Thymus (tissue), 14 donors: ENCODE measurements around the gene VIT. TPM values are rescaled to one million over a fixed set of nuclear protein-coding genes. Genes with fewer than 3 reads are reported as not detected.
A peak's percentile ranks its signal among the peaks of the same experiment; 100 is the strongest.

ENCODE experiments used
- DNase-seq, 9 donors: peaks; one replicate each; pipeline ENCODE4 v3.0.0-alpha.2; 2013; ENCODE audit warnings: low spot score in 9 of 9, low read depth in 6 of 9, missing footprints in 1 of 9
- H3K27ac ChIP-seq, 2 donors: one replicate each; pipeline ENCODE4 v1.5.1; 2013; ENCODE audit warnings: control low read depth in 1 of 2, low read depth in 1 of 2, low read length in 1 of 2, mild to moderate bottlenecking in 1 of 2, moderate library complexity in 1 of 2
- H3K27me3 ChIP-seq, 2 donors: one replicate each; pipeline ENCODE4 v1.5.1; 2013; ENCODE audit warnings: low read length in 1 of 2; ENCODE audit not compliant: control insufficient read depth in 2 of 2, insufficient read depth in 1 of 2
- H3K36me3 ChIP-seq, 2 donors: one replicate each; pipeline ENCODE4 v1.5.1; 2013; ENCODE audit warnings: low read length in 1 of 2, mild to moderate bottlenecking in 1 of 2, moderate library complexity in 1 of 2; ENCODE audit not compliant: control insufficient read depth in 2 of 2, insufficient read depth in 2 of 2
- H3K4me1 ChIP-seq, 2 donors: one replicate each; pipeline ENCODE4 v1.5.1; 2013; ENCODE audit warnings: low read length in 2 of 2; ENCODE audit not compliant: control insufficient read depth in 2 of 2, insufficient read depth in 2 of 2
- H3K4me3 ChIP-seq, 2 donors: one replicate each; pipeline ENCODE4 v1.5.1; 2013; ENCODE audit warnings: low read length in 2 of 2, control low read depth in 1 of 2, mild to moderate bottlenecking in 1 of 2
- H3K9me3 ChIP-seq, 2 donors: one replicate each; pipeline ENCODE4 v1.5.1; 2013; ENCODE audit warnings: low read length in 1 of 2, mild to moderate bottlenecking in 1 of 2; ENCODE audit not compliant: control insufficient read depth in 2 of 2, insufficient read depth in 1 of 2
- WGBS: extraction: QIAGEN DNeasy Blood & Tissue Kit; methylation state at CpG from one replicate; pipeline ENCODE4 v1.1.7; 2013; 5-methylcytosine and 5-hydroxymethylcytosine counted together
- long read RNA-seq, 10 donors: transcript quantifications; one replicate each; lab custom pipeline, GENCODE V29; 2026
- polyA plus RNA-seq: library from polyadenylated mRNA; stranded (reverse); fragments of 200-250 nt; gene quantifications from one replicate; pipeline ENCODE4 v1.2.3, GENCODE V29; 2013
- total RNA-seq: library from RNA; stranded (reverse); fragments of 120-200 nt; gene quantifications from one replicate; pipeline ENCODE4 v1.2.4, GENCODE V29; 2013
- donor health status: healthy.

VIT gene, protein sequence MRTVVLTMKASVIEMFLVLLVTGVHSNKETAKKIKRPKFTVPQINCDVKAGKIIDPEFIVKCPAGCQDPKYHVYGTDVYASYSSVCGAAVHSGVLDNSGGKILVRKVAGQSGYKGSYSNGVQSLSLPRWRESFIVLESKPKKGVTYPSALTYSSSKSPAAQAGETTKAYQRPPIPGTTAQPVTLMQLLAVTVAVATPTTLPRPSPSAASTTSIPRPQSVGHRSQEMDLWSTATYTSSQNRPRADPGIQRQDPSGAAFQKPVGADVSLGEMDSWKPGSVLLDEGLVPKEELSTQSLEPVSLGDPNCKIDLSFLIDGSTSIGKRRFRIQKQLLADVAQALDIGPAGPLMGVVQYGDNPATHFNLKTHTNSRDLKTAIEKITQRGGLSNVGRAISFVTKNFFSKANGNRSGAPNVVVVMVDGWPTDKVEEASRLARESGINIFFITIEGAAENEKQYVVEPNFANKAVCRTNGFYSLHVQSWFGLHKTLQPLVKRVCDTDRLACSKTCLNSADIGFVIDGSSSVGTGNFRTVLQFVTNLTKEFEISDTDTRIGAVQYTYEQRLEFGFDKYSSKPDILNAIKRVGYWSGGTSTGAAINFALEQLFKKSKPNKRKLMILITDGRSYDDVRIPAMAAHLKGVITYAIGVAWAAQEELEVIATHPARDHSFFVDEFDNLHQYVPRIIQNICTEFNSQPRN
- 0.19 TPM for total RNA-seq
- polyA plus RNA-seq = 2.2 TPM
- long read RNA-seq, donor 1 = 0 reads
- long read RNA-seq, donor 2 = 0 reads
- long read RNA-seq, donor 3 = 0 reads
- long read RNA-seq, donor 4 = 0 reads
- long read RNA-seq, donor 5 = 0 reads
- long read RNA-seq, donor 6 = 0 reads
- long read RNA-seq, donor 7 = 0 reads
- long read RNA-seq, donor 8 = 0 reads
- long read RNA-seq, donor 9 = 0 reads
- long read RNA-seq, donor 10 = 0 reads

DNA sequence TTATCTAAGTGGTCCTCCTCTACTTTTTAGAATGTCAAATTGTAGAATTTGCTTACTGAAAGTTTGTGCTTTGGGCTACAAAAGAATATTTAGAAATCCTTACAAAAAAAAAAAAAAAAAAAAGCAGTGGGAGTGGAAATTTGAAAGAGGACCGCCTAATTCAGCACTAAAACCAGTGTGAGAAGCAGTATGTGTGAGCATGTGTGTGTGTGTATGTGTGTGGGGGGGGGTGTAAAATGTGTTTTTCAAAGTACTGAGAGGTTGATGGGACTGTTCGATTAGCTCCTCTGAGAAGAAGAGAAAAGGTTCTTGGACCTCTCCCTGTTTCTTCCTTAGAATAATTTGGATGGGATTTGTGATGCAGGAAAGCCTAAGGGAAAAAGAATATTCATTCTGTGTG, at the start of gene VIT:
Gene VIT, plus strand, starts transcription at position 175 of the 400 bp plus-strand sequence. CDS start 19,664 bp downstream, outside the sequence.
- no peaks in the 10 kb centered on the region for H3K36me3 ChIP-seq
- no peak for DNase-seq
- no peaks in the 10 kb centered on the region for H3K9me3 ChIP-seq
- no peak within 1 kb of the TSS for H3K4me3 ChIP-seq
- no peaks in the 10 kb centered on the region for H3K4me1 ChIP-seq
- no peak within 1 kb of the TSS for H3K27ac ChIP-seq
- WGBS = 91% methylated on average over 2 of the region's 2 CpGs
- no peaks in the 10 kb centered on the region for H3K27me3 ChIP-seq

GRCh38 chr2:36650031-36650829, 46.3 kb upstream of the VIT start:
- Histone ChIP-seq H3K36me3 (no peaks in the 10 kb centered on the region), H3K27ac (no peak overlapping the region), H3K27me3 (no peaks in the 10 kb centered on the region), H3K9me3 (no peaks in the 10 kb centered on the region), H3K4me1 (no peaks in the 10 kb centered on the region), H3K4me3 (no peak overlapping the region)
- DNase-seq = peak in 1 of 9 donors; percentile 8
- WGBS = 90% methylated on average over 4 of the region's 4 CpGs

GRCh38 chr2:36653155-36653554, 43.4 kb upstream of the VIT start:
- no peak for DNase-seq
- Histone ChIP-seq H3K4me1 (no peaks in the 10 kb centered on the region), H3K36me3 (no peaks in the 10 kb centered on the region), H3K9me3 (no peaks in the 10 kb centered on the region), H3K4me3 (no peak overlapping the region), H3K27me3 (no peaks in the 10 kb centered on the region), H3K27ac (no peak overlapping the region)
- 96% methylated on average over 5 of the region's 5 CpGs for WGBS

- Histone ChIP-seq H3K27me3 (no peaks in the 10 kb centered on the region), H3K9me3 (no peaks in the 10 kb centered on the region), H3K36me3 (no peaks in the 10 kb centered on the region), H3K4me3 (no peak overlapping the region), H3K27ac (no peak overlapping the region), H3K4me1 (no peaks in the 10 kb centered on the region)
- 90% methylated on average over 2 of the region's 2 CpGs for WGBS
- DNase-seq = no peak
Observed at GRCh38 chr2:36653967-36654694, 42.4 kb upstream of the VIT start.

- no peaks in the 10 kb centered on the region for H3K27me3 ChIP-seq
- no peak overlapping the region for H3K27ac ChIP-seq
- H3K4me3 ChIP-seq = no peak overlapping the region
- no peak for DNase-seq
- no peaks in the 10 kb centered on the region for H3K9me3 ChIP-seq
- no peaks in the 10 kb centered on the region for H3K36me3 ChIP-seq
- WGBS = 95% methylated on average over 4 of the region's 4 CpGs
- no peaks in the 10 kb centered on the region for H3K4me1 ChIP-seq
Observed at GRCh38 chr2:36655453-36655852, 41.1 kb upstream of the VIT start.

GRCh38 chr2:36657703-36658102, 38.8 kb upstream of the VIT start:
- DNase-seq = no peak
- Histone ChIP-seq H3K27ac (no peak overlapping the region), H3K4me1 (no peaks in the 10 kb centered on the region), H3K36me3 (no peaks in the 10 kb centered on the region), H3K9me3 (no peaks in the 10 kb centered on the region), H3K4me3 (no peak overlapping the region), H3K27me3 (no peaks in the 10 kb centered on the region)
- WGBS = 94% methylated on average over 1 of the region's 1 CpG

GRCh38 chr2:36658277-36658748, 38.2 kb upstream of the VIT start:
- Histone ChIP-seq H3K9me3 (no peaks in the 10 kb centered on the region), H3K27me3 (no peaks in the 10 kb centered on the region), H3K4me1 (no peaks in the 10 kb centered on the region), H3K4me3 (no peak overlapping the region), H3K36me3 (no peaks in the 10 kb centered on the region), H3K27ac (no peak overlapping the region)
- no peak for DNase-seq
- 91% methylated on average over 1 of the region's 1 CpG for WGBS

DNA sequence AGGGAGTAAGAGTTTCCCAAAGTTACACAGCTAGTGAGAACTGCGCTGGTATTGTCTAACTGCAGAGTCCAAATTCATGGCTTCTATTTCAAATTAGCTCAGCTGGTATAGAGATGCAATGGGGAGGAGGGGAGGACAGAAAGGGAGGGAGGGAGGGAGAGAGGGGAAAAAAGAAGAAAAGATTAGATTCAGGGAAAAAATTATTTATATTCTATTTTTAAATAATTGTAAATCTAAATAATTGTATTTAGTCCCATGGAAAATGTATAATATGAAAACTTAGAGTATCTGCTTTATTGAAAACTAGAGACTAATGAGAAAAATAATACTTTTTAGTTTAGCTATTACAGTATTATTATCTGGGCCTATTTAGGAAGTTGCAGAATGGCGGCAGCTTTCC, 37.3 kb upstream of the VIT start:
- H3K4me3 ChIP-seq = no peak overlapping the region
- no peaks in the 10 kb centered on the region for H3K27me3 ChIP-seq
- no peaks in the 10 kb centered on the region for H3K9me3 ChIP-seq
- H3K4me1 ChIP-seq = peaks cover 0 to 2% of the 10 kb centered on the region in 2 donors
- DNase-seq = no peak
- no peaks in the 10 kb centered on the region for H3K36me3 ChIP-seq
- H3K27ac ChIP-seq = no peak overlapping the region
- WGBS = 98% methylated on average over 2 of the region's 2 CpGs
